GM12801 (cell line): Measurements from ENCODE around the gene CEACAM21.

ENCODE experiments used
- TF ChIP-seq, protein P1 (sequence below): IDR thresholded peaks from one replicate; pipeline ENCODE4 v1.5.1; 2011; ENCODE audit warnings: control low read depth; ENCODE audit not compliant: insufficient read length; ENCODE audit errors: extremely low read depth

Gene CEACAM21

GRCh38 chr19:41532526-41532925 lies 43.4 kb upstream of the CEACAM21 start:
- TF ChIP-seq, protein P1, sequence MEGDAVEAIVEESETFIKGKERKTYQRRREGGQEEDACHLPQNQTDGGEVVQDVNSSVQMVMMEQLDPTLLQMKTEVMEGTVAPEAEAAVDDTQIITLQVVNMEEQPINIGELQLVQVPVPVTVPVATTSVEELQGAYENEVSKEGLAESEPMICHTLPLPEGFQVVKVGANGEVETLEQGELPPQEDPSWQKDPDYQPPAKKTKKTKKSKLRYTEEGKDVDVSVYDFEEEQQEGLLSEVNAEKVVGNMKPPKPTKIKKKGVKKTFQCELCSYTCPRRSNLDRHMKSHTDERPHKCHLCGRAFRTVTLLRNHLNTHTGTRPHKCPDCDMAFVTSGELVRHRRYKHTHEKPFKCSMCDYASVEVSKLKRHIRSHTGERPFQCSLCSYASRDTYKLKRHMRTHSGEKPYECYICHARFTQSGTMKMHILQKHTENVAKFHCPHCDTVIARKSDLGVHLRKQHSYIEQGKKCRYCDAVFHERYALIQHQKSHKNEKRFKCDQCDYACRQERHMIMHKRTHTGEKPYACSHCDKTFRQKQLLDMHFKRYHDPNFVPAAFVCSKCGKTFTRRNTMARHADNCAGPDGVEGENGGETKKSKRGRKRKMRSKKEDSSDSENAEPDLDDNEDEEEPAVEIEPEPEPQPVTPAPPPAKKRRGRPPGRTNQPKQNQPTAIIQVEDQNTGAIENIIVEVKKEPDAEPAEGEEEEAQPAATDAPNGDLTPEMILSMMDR = no peak

- TF ChIP-seq, protein P1 = no peak
These were observed 42.2 kb upstream of the CEACAM21 start for GRCh38 chr19:41533671-41534215.

DNA sequence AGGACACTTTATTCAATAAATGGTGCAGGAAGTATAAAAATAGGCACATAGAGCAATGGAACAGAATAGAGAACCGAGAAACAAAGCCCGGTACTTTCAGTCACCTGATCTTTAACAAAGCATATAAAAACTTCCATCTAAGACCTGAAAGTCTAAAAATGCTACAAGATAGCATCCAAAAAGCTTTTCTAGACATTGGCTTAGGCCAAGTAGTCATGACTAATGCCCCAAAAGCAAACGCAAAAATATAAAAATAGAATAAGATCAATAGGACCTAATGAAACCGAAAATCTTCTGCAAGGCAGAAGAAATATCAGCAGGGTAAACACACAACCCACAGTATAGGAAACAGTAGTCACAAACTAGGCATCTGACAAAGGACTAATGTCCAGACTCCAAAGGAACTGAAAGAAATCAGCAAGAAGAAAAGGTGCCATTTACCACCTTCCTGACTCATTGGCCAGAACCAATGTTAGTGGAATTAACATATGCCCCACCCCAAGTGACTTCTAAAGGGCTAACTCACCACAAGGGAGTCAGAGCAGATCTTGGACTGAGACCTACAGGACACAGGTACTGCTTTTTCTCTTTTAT lies 40.8 kb upstream of the CEACAM21 start:
- TF ChIP-seq, protein P1 = no peak

- TF ChIP-seq, protein P1 = no peak
These were observed 38.2 kb upstream of the CEACAM21 start for GRCh38 chr19:41537789-41538188.

DNA sequence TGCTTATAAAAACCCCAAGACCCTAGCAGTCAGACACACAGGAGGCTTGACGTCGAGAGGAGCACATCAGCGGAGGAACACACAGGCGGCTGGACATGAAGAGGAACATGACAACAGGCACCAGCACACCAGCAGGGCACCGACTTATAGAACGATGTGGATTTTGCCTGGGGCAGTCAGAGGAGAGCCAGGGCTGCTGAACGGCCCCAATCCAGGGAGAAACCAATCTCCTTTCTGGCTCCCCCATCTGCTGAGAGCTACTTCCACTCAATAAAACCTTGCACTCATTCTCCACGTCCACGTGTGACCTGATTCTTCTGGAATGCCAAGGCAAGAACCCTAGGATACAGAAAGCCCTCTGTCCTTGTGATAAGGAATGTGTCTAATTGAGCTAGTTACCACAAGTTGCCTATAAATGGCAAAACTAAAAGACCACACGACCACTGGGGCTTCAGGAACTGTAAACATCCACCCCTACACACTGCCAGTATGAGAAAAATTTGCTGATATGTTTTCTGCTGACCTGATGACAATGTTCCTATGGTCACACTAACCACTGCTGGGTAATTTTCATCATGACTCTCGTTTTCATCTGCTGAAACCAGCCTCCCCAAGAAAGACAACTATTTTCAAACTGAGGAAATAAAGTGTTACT lies 35.8 kb upstream of the CEACAM21 start:
- TF ChIP-seq, protein P1 = no peak

DNA sequence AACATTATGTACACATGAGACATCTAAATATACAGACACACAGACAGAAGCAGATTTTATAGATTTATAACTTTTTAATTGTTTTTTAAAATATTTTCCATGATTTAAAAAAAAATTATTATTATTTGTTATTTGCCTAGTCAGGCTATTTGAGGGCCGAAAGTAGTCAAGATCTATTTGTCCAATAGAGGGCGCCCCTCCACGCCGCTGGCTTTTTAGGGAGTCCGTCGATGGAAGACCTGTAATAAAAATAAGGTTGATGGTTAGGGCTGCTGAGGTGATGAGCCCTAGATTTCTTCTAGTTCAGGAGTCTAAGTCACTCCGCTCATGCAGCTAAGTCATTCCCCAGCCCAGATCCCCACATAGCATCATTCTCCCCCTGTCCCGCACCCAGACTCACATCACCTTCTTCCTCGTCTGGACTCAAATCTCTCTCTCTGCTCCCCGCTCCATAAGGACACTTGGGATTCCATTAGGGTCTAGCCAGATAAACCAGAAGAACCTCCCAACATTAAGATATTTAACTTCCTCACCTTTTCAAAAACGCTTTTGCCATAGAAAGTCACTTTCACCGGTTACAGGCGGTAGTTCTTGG lies 33.9 kb upstream of the CEACAM21 start:
- TF ChIP-seq, protein P1 = no peak

- TF ChIP-seq, protein P1 = no peak
These were observed 33.3 kb upstream of the CEACAM21 start for GRCh38 chr19:41542622-41543021.
